A549 treated with AZD9567 at 1 μM for 4 hours (cell line): Measurements from ENCODE around the gene TAF4. TPM values are rescaled to one million over a fixed set of nuclear protein-coding genes. Genes with fewer than 3 reads are reported as not detected.

Experiments used
- total RNA-seq: library from RNA; stranded (reverse); fragments of 200-300 nt; extraction: Qiagen RNA extraction; gene quantifications from 5 replicates; pipeline ENCODE4 v1.2.3, GENCODE V29; 2022; ENCODE audit not compliant: insufficient read depth

TAF4 gene
- total RNA-seq = 16.5 to 22.8 TPM (median 18.6 TPM) in 5 replicates

GRCh38 chr20:62065674-62066338 lies at the start of gene TAF4:
TAF4 (minus strand) TSS chr20:62065881; CDS start chr20:62065810, 71 bp downstream.

Other genes starting within 250 kb of the TAF4 start
- gene LSM14B, start 56.6 kb upstream of the TAF4 start, total RNA-seq = 28.1 to 33.0 TPM (median 29.1 TPM) in 5 replicates
- 473 to 589 TPM (median 565 TPM) in 5 replicates for gene PSMA7, start 77.5 kb upstream of the TAF4 start, total RNA-seq
- gene SS18L1, start 77.9 kb upstream of the TAF4 start, total RNA-seq = 9.6 to 13.5 TPM (median 11.1 TPM) in 5 replicates
- 20.2 to 41.4 TPM (median 39.6 TPM) in 5 replicates for gene MTG2, start 117.1 kb upstream of the TAF4 start, total RNA-seq
- gene HRH3, start 154.4 kb upstream of the TAF4 start, total RNA-seq = 0.05 to 0.06 TPM in 2 of 5 replicates, not detected in the others
- gene OSBPL2, start 172.6 kb upstream of the TAF4 start, total RNA-seq = 16.8 to 21.9 TPM (median 20.4 TPM) in 5 replicates
- gene ADRM1, start 237.1 kb upstream of the TAF4 start, total RNA-seq = 156 to 196 TPM (median 192 TPM) in 5 replicates